Measurements from ENCODE around the gene DISC1. TPM values are rescaled to one million over a fixed set of nuclear protein-coding genes. Genes with fewer than 3 reads are reported as not detected.

Gene DISC1
- total RNA-seq, 1 donor from 2014 or later: 3.5 TPM

DNA sequence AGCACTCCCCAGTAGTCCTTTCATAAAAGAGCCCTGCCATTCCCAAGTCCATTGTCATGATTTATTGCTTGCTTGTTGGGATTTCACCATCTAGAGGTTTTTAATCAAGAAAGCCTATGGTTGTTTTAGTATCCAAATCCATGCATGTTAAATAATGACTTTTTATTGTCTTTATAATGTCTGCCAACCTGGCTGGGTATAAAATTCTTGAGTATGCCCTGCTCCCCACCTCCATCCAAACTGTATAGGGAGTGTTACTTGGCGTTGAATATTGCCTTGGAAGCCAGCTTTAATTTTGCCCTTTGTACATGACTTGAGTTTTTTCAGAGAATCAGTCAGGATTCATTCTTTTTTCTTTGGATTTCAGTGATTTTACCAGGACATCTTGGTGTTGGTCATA is 44.2 kb downstream of the DISC1 start:
- Histone ChIP-seq H3K9me3 (replicated peaks) (peaks cover 21% of the 10 kb centered on the region), H3K36me3 (no peaks in the 10 kb centered on the region), H3K27ac (replicated peaks) (no peak overlapping the region), H3K27me3 (ENCODE audit: low read depth) (no peaks in the 10 kb centered on the region), H3K4me3 (no peak overlapping the region), H3K4me1 (peaks cover 8% of the 10 kb centered on the region)
- TF ChIP-seq, protein P1, sequence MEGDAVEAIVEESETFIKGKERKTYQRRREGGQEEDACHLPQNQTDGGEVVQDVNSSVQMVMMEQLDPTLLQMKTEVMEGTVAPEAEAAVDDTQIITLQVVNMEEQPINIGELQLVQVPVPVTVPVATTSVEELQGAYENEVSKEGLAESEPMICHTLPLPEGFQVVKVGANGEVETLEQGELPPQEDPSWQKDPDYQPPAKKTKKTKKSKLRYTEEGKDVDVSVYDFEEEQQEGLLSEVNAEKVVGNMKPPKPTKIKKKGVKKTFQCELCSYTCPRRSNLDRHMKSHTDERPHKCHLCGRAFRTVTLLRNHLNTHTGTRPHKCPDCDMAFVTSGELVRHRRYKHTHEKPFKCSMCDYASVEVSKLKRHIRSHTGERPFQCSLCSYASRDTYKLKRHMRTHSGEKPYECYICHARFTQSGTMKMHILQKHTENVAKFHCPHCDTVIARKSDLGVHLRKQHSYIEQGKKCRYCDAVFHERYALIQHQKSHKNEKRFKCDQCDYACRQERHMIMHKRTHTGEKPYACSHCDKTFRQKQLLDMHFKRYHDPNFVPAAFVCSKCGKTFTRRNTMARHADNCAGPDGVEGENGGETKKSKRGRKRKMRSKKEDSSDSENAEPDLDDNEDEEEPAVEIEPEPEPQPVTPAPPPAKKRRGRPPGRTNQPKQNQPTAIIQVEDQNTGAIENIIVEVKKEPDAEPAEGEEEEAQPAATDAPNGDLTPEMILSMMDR (IDR thresholded peaks at IDR 0.05; ENCODE audit: borderline replicate concordance): no peak
- DNase-seq: no peak
- intact Hi-C loops (cut with micrococcal nuclease): no loop called here

DNA sequence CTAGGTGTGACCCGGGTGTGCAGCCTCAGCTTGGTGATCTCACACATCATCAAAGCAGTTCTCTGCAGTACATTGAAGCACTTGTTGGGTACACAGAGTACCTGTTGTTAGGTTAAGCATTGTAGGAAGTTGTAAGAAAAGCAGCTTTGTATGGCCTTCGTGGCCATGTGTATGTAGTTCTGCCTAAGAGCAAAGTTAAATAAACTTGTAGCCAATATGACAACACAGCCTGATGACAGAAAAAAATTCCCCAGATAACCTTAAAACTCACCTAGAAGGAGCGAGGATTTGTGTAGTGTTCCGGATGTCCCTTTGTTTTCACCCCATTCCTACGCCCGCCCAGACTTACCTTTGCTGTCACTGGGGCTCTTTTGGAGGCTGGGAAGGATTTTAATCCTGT is 48.0 kb downstream of the DISC1 start:
- TF ChIP-seq, protein P1 (IDR thresholded peaks at IDR 0.05; ENCODE audit: borderline replicate concordance): no peak
- no peak for DNase-seq
- peaks cover 10% of the 10 kb centered on the region for H3K4me1 ChIP-seq
- no peak overlapping the region for H3K4me3 ChIP-seq
- H3K36me3 ChIP-seq: no peaks in the 10 kb centered on the region
- H3K27ac ChIP-seq (replicated peaks): no peak overlapping the region
- intact Hi-C loops (cut with micrococcal nuclease): no loop called here
- H3K27me3 ChIP-seq (ENCODE audit: low read depth): no peaks in the 10 kb centered on the region
- H3K9me3 ChIP-seq (replicated peaks): peaks cover 14% of the 10 kb centered on the region

DNA sequence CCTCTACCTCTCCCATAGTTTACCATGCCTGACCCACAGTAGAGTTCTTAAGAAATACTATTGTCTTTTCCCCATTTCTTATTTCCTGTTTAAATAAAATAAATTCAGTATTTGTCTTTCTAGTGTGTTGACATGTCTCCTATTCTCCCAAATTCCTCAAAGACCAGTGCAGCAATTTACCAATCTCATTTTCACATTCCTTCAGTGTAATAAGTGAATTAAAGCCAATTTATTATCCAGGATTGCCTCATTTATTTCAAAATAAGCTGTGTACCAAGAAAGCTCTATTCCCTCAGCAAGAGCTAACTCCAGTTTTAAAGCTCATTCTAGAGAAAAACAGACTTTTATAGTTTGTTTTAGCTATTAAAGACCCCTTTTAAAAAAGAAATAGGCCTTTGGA is 49.9 kb downstream of the DISC1 start:
- Histone ChIP-seq H3K9me3 (replicated peaks) (no peaks in the 10 kb centered on the region), H3K36me3 (no peaks in the 10 kb centered on the region), H3K4me3 (no peak overlapping the region), H3K27me3 (ENCODE audit: low read depth) (no peaks in the 10 kb centered on the region), H3K27ac (replicated peaks) (no peak overlapping the region), H3K4me1 (peaks cover 10% of the 10 kb centered on the region)
- no peak for DNase-seq
- intact Hi-C loops (cut with micrococcal nuclease): no loop called here
- TF ChIP-seq, protein P1 (IDR thresholded peaks at IDR 0.05; ENCODE audit: borderline replicate concordance): no peak

DNA sequence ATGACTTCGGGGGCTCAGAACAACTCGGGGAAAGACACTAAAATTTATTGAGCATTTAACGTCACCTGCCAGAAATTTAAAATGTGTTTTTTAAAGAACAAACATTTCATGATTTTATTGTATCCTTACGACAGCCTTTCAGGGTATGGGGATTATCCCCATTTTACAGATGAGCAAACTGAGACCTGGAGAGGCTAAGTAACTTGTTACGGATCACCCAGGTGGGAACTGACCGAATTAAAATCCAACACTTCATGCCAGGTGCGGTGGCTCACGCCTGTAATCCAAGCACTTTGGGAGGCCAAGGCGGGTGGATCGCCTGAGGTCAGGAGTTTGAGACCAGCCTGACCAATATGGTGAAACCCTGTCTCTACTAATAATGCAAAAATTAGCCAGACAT is 50.9 kb downstream of the DISC1 start:
- Histone ChIP-seq H3K36me3 (no peaks in the 10 kb centered on the region), H3K4me1 (peaks cover 15% of the 10 kb centered on the region), H3K27me3 (ENCODE audit: low read depth) (no peaks in the 10 kb centered on the region), H3K9me3 (replicated peaks) (no peaks in the 10 kb centered on the region), H3K27ac (replicated peaks) (no peak overlapping the region), H3K4me3 (no peak overlapping the region)
- intact Hi-C loops (cut with micrococcal nuclease): no loop called here
- DNase-seq: no peak
- TF ChIP-seq, protein P1 (IDR thresholded peaks at IDR 0.05; ENCODE audit: borderline replicate concordance): no peak

DNA sequence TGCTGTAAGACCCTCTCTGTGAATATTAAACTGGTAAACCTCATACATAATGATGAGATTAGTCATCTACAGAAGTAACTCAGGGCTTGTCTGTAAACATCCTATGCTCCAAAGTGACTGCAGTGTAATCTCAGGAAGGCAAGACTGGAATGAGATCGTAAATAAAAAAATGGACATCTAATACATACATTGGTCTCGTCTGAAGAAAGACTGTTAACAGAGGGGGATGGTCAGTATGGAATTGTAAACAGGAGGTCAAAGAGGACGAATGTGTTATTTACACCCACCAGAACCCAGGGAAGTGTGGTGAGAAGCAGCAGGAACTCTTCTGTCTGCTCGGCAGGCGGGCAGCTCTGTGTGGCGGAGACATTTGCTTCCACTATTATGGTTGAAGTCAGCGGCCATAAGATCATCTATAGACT is 51.4 kb downstream of the DISC1 start:
- Histone ChIP-seq H3K9me3 (replicated peaks) (no peaks in the 10 kb centered on the region), H3K27ac (replicated peaks) (no peak overlapping the region), H3K4me3 (no peak overlapping the region), H3K36me3 (no peaks in the 10 kb centered on the region), H3K4me1 (peaks cover 15% of the 10 kb centered on the region), H3K27me3 (ENCODE audit: low read depth) (no peaks in the 10 kb centered on the region)
- intact Hi-C loops (cut with micrococcal nuclease): no loop called here
- DNase-seq: no peak
- TF ChIP-seq, protein P1 (IDR thresholded peaks at IDR 0.05; ENCODE audit: borderline replicate concordance): no peak

DNA sequence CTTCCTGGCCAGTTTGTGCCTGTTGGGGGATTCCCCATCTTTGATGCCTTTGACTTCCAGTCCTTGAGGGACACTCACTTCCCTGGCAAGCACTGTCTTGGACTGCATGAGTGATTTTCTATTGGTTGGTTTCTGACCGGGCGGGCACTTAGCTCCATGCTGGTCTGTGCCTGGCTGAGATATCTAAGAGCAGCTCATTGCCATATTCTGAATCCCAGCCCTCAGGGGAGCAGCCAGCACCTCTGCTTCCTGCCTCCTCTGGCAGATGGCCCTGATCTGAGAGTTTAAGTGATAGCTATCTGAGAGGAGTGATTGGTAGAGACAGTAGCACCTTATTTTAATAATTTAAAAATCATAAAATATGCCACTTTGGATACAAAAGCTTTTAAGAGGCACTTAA is 52.5 kb downstream of the DISC1 start:
- no peak for DNase-seq
- no peak overlapping the region for H3K27ac ChIP-seq (replicated peaks)
- H3K27me3 ChIP-seq (ENCODE audit: low read depth): no peaks in the 10 kb centered on the region
- H3K36me3 ChIP-seq: no peaks in the 10 kb centered on the region
- no peak overlapping the region for H3K4me3 ChIP-seq
- no peaks in the 10 kb centered on the region for H3K9me3 ChIP-seq (replicated peaks)
- peaks cover 25% of the 10 kb centered on the region for H3K4me1 ChIP-seq
- TF ChIP-seq, protein P1 (IDR thresholded peaks at IDR 0.05; ENCODE audit: borderline replicate concordance): no peak
- intact Hi-C loops (cut with micrococcal nuclease): no loop called here
